Measurements from ENCODE around the gene YJU2.

YJU2 gene

DNA sequence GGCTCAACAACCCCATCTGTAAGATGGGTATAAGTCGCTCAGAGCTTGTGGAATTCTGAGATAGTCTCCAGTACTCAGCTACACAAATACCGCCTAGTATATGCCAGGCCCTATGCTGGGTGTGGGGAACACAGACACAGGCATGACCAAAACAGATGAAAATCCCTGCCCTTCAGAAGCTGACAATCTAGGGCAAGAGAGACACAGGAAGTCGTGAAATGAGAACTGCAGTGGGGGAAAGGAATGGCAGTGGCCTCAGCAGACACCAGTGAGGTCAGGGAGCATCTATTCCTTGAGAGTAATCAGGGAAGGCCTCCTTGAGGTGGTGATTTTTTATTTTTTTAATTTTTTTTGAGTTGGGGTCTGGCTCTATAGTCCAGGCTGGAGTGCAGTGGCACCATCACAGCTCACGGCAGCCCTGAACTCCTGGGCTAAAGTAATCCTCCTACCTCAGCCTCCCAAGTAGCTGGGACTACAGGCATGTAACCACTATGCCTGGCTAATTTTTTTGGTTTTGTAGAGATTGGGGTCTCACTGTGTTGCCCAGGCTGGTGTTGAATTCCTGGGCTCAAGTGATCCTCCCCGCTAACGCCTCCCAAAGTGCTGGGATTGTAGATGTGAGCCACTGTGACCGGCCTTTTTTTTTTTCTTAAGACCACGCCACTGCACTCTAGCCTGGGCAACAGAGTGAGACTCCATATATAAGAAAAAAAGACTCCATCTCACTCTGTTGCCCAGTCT is 52.1 kb downstream of the YJU2 start:
- DNase-seq (ENCODE audit: low read depth in 3 of 3) = no peak

GRCh38 chr19:4300589-4300988 is 53.7 kb downstream of the YJU2 start:
- no peak for DNase-seq (ENCODE audit: low read depth in 3 of 3)

- no peak for DNase-seq (ENCODE audit: low read depth in 3 of 3)
Measured at GRCh38 chr19:4301590-4302242, 54.8 kb downstream of the YJU2 start.

GRCh38 chr19:4302243-4302640 is 55.4 kb downstream of the YJU2 start, which contains the start of gene TMIGD2:
TMIGD2 (minus strand) TSS chr19:4302389; CDS start chr19:4302385, 4 bp downstream.
- no peak for DNase-seq (ENCODE audit: low read depth in 3 of 3)

DNA sequence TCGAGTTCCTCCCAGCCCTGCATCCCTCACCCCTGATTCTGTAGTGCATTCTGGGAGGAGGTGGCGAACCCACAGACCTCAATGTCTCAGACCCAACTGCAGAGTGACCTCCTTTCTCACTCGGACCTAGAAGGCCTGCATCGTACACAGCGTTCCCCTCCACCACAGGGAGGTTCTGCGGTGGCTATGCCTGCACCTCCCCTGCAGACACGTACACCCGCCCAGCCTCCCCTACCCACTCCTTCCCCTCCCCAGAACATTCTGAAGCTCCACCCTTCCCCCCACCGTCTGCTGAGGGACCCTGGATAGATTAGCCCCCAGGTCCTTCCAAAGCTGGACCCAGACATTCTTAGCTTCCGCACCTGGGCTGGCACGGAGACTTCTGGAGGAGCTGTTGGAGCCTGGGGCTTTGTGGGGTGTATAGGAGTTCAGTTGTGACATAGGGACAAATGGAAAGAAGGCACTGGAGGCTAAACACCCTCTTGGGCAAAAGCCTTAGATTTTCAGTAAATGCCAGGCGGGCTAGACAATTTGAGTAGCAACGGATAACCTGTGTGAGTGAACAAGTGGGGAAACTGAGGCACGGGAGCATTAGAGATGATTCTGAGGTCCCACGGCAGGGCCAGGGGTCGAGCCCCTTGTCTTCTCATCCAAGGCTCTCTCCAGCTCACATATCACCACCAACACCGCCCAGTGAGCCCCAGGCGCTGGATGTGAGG is 57.1 kb downstream of the YJU2 start:
- no peak for DNase-seq (ENCODE audit: low read depth in 3 of 3)

- peak; percentile 41 to 79 (median 56) for DNase-seq (ENCODE audit: low read depth in 3 of 3)
Measured at GRCh38 chr19:4304538-4305256, 57.8 kb downstream of the YJU2 start, which contains the start of gene FSD1. FSD1 (plus strand) TSS chr19:4304598; CDS start chr19:4304747, 149 bp downstream.

DNA sequence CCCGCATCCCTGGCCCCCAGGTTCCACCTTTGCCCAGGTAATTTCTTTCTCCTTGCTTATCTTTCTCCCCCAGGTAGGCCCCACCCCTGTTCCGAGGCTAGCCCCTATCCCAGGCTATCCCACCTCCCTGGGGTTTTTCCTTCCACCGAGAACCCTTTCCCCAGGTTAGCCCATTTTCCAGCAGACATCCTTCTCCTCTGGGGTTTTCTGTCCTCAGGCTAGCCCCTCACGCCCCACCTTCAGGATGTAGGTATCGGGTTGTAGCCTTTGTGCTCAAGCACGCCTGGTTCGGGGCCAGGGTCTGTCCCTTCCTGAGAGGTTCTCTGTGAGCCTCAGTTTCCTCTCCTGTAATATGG is 58.4 kb downstream of the YJU2 start:
- DNase-seq (ENCODE audit: low read depth in 3 of 3) = no peak

DNA sequence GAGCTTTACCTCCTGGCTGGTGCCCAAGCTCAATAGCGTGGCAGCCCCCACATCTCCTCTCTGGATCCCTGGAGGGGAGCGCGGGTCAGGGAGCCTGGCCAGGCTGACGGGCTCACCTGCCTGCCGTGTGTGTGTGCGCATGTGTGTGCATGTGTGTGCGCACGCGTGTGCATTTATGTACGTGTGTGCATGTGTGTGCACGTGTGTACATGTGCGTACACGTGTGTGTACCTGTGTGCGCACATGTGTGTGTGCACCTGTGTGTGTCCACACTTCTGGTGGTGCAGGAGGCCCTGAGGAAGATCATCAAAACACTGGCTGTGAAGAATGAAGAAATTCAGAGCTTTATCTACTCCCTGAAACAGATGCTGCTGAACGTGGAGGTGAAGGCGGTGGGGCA is 58.8 kb downstream of the YJU2 start:
- no peak for DNase-seq (ENCODE audit: low read depth in 3 of 3)

- DNase-seq (ENCODE audit: low read depth in 3 of 3) = peak in 1 of 3 experiments; percentile 22
Measured at GRCh38 chr19:4310247-4311121, 63.6 kb downstream of the YJU2 start.

GRCh38 chr19:4313847-4314490 is 67.1 kb downstream of the YJU2 start:
- no peak for DNase-seq (ENCODE audit: low read depth in 3 of 3)

DNA sequence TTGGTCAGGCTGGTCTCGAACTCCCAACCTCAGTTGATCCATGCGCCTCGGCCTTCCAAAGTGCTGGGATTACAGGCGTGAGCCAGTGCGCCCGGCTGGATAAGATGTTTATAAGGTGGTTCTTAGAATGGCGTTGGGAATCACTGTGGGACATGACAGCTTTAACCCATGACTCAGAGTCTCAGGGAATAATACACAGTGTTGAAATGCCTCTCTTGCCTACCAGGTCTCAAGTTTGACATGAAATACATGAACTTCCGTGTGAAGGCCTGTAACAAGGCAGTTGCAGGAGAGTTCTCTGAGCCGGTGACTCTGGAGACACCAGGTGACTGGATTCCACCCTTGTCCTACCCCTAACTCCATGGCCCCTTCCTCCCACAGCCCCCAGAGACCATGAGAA is 70.1 kb downstream of the YJU2 start:
- DNase-seq (ENCODE audit: low read depth in 3 of 3) = no peak

DNA sequence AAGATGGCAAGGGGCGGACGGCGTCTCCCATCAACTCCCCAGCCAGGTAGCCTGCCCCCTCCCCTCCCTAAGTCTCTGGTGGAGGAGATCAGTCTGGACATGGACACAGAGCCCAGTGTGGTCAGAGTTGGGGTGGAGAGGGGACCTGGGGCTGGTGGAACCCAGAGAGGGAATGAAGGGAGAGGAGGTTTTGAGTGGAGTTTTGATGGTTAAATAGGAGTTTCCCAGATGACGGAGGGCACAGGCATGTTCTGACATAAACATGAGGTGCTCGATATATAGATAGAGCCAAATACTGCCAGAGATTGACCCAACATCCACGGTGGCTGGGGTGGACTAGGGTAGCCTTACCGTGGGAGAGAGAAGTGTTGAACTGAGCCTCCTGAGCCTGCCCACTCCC is 71.6 kb downstream of the YJU2 start:
- DNase-seq (ENCODE audit: low read depth in 3 of 3) = no peak

Data from stimulated activated CD4-positive, alpha-beta T cell treated with anti-CD3 and anti-CD28 coated beads, TNF-alpha, amount 100 ng/mL, for 24 hours (primary cell).